C4-2B (cell line): ENCODE data around the gene TMPRSS13.

Experiments used
- CTCF ChIP-seq: fragments of 450-650 bp; conservative IDR thresholded peaks from 2 replicates; pipeline ENCODE4 v1.5.1; 2017; ENCODE audit warnings: mild to moderate bottlenecking
- ZFX ChIP-seq: fragments of 450-650 bp; IDR thresholded peaks from 2 replicates; pipeline ENCODE4 v1.6.1; 2017

- TF ChIP-seq CTCF (no peak), ZFX (no peak)
These were observed 2.2 kb upstream of the TMPRSS13 start for GRCh38 chr11:117931331-117931950.
